GM06990 (cell line): Measurements from ENCODE around the gene CCL8.

Experiments used
- DNase-seq: peaks from one replicate; pipeline ENCODE4 v3.0.0-alpha.2; 2011; ENCODE audit not compliant: insufficient read length; ENCODE audit errors: extremely low read depth
- H3K27me3 ChIP-seq: replicated peaks from 2 replicates; pipeline ENCODE4 v1.6.0; 2011; ENCODE audit warnings: low read length; ENCODE audit not compliant: control insufficient read depth, insufficient read depth
- H3K36me3 ChIP-seq: 2 replicates; pipeline ENCODE4 v1.5.1; 2011; ENCODE audit warnings: low read length; ENCODE audit not compliant: control insufficient read depth, insufficient read depth
- H3K4me3 ChIP-seq: replicated peaks from 2 replicates; pipeline ENCODE4 v1.5.1; 2011; ENCODE audit warnings: low read depth, mild to moderate bottlenecking, control low read depth, low read length
- CTCF ChIP-seq: IDR thresholded peaks from 2 replicates; pipeline ENCODE4 v1.5.1; 2011; ENCODE audit warnings: low read length, control low read depth, mild to moderate bottlenecking, inconsistent platforms; ENCODE audit not compliant: insufficient read depth, poor library complexity, severe bottlenecking

Gene CCL8

DNA sequence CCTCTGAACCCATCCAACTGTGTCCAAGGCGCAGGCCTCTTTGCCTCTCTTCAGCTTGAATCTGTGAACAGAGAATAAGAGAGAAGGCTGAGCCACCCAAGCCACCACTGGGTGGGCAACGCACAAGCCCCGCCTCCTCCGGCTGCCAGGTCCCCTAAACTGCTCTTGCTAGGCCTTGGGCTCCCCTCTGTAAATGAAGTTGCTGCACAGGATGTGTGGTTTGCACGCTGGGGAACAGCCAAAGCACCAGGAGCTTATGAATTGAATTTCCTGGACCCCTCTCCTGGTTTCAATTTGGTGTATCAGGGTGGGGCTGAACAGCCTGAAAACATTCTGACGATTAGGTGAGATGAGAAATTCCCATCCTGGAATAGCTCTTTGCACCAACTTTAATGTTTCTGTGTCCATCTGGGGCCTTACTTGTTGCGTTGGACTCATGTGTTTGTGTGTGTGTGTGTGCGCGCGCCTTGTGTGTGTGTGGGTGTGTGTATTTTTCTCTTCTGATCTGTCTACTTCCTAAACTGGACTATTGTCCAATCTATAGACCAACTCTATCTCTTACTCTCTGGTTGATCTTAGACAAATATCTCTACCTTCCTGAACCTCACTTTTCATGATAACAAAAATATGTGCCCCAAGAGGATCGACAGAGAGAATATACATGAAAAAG, 41.5 kb downstream of the CCL8 start:
- Histone ChIP-seq H3K27me3 (no peaks in the 10 kb centered on the region; the same call in 1 of the 2 replicates), H3K4me3 (no peak overlapping the region), H3K36me3 (no peaks in the 10 kb centered on the region)
- TF ChIP-seq CTCF = no peak
- no peak for DNase-seq

GRCh38 chr17:34361478-34362061, 42.3 kb downstream of the CCL8 start:
- peak; percentile 100 for TF ChIP-seq CTCF
- Histone ChIP-seq H3K27me3 (no peaks in the 10 kb centered on the region; the same call in 1 of the 2 replicates), H3K36me3 (no peaks in the 10 kb centered on the region), H3K4me3 (no peak overlapping the region)
- DNase-seq = peak; percentile 51

DNA sequence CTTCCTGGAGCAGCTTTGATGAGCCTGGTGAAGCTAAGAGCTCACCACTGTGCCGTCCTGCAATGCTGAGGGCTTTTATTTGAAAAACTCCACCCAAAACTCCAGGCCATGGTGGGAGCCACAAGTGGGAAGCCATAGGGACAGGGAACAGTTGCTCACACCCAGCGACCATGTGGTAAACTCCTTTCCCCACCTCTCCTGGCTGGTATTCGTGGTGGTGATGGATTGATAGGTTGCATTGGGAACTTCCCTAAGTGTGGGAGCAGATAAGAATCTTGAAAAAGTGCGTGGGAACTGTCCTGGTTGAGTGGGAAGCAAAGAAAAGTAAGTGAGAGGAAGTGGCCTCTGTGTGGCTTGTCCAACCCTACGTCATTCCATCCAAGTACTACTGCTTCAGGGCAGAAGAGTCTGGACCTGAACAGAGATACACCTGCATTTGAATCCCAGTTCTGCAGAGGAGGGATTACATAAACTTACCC, 44.0 kb downstream of the CCL8 start, which contains the start of gene CCL1:
Gene CCL1, minus strand, starts transcription at position 51 of the 479 bp plus-strand sequence. CDS start 72 bp downstream, outside the sequence.
- TF ChIP-seq CTCF = no peak

GRCh38 chr17:34364751-34365150, 45.5 kb downstream of the CCL8 start:
- no peak for TF ChIP-seq CTCF
- Histone ChIP-seq H3K27me3 (peaks cover 2% of the 10 kb centered on the region; the same call in 1 of the 2 replicates), H3K36me3 (no peaks in the 10 kb centered on the region), H3K4me3 (no peak overlapping the region)
- DNase-seq = no peak

More for the DNA sequence above, 44.0 kb downstream of the CCL8 start, which contains the start of gene CCL1:
- Histone ChIP-seq H3K4me3 (no peak within 1 kb of the TSS), H3K36me3 (no peaks in the 10 kb centered on the region), H3K27me3 (peaks cover 2% of the 10 kb centered on the region; the same call in 1 of the 2 replicates)
- no peak for DNase-seq

- Histone ChIP-seq H3K27me3 (peaks cover 2% of the 10 kb centered on the region; the same call in 1 of the 2 replicates), H3K4me3 (no peak overlapping the region), H3K36me3 (no peaks in the 10 kb centered on the region)
- no peak for DNase-seq
- no peak for TF ChIP-seq CTCF
Observed at GRCh38 chr17:34365340-34365739, 46.1 kb downstream of the CCL8 start.
